Panc1 (cell line): ENCODE data around the gene C1orf87.

ENCODE experiments used
- CTCF ChIP-seq: fragments of 450-650 bp; IDR thresholded peaks from 2 replicates; pipeline ENCODE4 v1.5.1; 2017; ENCODE audit warnings: mild to moderate bottlenecking
- REST ChIP-seq, 2 experiments: IDR thresholded peaks; 2 replicates each; pipeline ENCODE4 v1.6.1; 2011 to 2012; ENCODE audit warnings: low read depth in 2 of 2, control low read depth in 1 of 2, low read length in 1 of 2, mild to moderate bottlenecking in 1 of 2, moderate library complexity in 1 of 2; ENCODE audit not compliant: insufficient read depth in 1 of 2

GRCh38 chr1:60049188-60049587 lies 24.4 kb downstream of the C1orf87 start:
- TF ChIP-seq CTCF (no peak), REST (IDR thresholded peaks at IDR 0.05; ENCODE audit: insufficient read depth in 1 of 2, low read depth in 2 of 2, low read length in 1 of 2) (no peak)
